ENCODE results near the gene IL9. TPM values are rescaled to one million over a fixed set of nuclear protein-coding genes. Genes with fewer than 3 reads are reported as not detected.

IL9 gene
- total and polyA plus RNA-seq, 2 of the 13 experiments (the other 11 are each of a cell fraction or from before 2014, with no cell fraction given) = not detected

DNA sequence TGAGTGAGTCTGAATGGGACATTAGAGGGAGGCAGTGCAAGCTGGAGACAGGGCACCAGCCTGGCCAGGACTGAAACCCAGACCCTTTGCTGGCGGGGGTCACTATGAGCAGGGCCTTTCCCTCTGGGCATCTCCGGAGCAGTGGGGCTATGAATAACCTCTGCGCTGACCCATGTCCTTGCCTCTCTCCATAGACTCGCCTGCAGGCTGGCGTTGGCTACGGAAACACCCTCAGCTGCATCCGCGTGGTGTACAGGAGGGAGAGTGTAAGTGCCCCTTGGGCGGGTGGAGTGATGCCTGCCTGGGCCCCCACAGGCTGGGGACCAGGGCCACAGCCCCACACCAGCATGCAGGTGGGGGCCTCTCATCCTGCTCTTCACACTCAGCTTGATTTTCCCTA lies 45.4 kb downstream of the IL9 start (continued):
- TF ChIP-seq, protein P1, sequence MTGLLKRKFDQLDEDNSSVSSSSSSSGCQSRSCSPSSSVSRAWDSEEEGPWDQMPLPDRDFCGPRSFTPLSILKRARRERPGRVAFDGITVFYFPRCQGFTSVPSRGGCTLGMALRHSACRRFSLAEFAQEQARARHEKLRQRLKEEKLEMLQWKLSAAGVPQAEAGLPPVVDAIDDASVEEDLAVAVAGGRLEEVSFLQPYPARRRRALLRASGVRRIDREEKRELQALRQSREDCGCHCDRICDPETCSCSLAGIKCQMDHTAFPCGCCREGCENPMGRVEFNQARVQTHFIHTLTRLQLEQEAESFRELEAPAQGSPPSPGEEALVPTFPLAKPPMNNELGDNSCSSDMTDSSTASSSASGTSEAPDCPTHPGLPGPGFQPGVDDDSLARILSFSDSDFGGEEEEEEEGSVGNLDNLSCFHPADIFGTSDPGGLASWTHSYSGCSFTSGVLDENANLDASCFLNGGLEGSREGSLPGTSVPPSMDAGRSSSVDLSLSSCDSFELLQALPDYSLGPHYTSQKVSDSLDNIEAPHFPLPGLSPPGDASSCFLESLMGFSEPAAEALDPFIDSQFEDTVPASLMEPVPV (CRISPR knock-in tag; IDR thresholded peaks at IDR 0.05) = no peak
- TF ChIP-seq, protein P2, sequence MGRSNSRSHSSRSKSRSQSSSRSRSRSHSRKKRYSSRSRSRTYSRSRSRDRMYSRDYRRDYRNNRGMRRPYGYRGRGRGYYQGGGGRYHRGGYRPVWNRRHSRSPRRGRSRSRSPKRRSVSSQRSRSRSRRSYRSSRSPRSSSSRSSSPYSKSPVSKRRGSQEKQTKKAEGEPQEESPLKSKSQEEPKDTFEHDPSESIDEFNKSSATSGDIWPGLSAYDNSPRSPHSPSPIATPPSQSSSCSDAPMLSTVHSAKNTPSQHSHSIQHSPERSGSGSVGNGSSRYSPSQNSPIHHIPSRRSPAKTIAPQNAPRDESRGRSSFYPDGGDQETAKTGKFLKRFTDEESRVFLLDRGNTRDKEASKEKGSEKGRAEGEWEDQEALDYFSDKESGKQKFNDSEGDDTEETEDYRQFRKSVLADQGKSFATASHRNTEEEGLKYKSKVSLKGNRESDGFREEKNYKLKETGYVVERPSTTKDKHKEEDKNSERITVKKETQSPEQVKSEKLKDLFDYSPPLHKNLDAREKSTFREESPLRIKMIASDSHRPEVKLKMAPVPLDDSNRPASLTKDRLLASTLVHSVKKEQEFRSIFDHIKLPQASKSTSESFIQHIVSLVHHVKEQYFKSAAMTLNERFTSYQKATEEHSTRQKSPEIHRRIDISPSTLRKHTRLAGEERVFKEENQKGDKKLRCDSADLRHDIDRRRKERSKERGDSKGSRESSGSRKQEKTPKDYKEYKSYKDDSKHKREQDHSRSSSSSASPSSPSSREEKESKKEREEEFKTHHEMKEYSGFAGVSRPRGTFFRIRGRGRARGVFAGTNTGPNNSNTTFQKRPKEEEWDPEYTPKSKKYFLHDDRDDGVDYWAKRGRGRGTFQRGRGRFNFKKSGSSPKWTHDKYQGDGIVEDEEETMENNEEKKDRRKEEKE (IDR thresholded peaks at IDR 0.05) = no peak
- TF ChIP-seq ZNF431 (CRISPR knock-in tag; IDR thresholded peaks at IDR 0.05; ENCODE audit: borderline replicate concordance, low read depth) (no peak), BRD4 (CRISPR knock-in tag; IDR thresholded peaks at IDR 0.05) (no peak), ZNF24 (IDR thresholded peaks at IDR 0.05) (no peak)
- TF ChIP-seq, protein P3, sequence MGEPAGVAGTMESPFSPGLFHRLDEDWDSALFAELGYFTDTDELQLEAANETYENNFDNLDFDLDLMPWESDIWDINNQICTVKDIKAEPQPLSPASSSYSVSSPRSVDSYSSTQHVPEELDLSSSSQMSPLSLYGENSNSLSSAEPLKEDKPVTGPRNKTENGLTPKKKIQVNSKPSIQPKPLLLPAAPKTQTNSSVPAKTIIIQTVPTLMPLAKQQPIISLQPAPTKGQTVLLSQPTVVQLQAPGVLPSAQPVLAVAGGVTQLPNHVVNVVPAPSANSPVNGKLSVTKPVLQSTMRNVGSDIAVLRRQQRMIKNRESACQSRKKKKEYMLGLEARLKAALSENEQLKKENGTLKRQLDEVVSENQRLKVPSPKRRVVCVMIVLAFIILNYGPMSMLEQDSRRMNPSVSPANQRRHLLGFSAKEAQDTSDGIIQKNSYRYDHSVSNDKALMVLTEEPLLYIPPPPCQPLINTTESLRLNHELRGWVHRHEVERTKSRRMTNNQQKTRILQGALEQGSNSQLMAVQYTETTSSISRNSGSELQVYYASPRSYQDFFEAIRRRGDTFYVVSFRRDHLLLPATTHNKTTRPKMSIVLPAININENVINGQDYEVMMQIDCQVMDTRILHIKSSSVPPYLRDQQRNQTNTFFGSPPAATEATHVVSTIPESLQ (CRISPR knock-in tag; conservative IDR thresholded peaks at IDR 0.05) = no peak
- TF ChIP-seq, protein P4, sequence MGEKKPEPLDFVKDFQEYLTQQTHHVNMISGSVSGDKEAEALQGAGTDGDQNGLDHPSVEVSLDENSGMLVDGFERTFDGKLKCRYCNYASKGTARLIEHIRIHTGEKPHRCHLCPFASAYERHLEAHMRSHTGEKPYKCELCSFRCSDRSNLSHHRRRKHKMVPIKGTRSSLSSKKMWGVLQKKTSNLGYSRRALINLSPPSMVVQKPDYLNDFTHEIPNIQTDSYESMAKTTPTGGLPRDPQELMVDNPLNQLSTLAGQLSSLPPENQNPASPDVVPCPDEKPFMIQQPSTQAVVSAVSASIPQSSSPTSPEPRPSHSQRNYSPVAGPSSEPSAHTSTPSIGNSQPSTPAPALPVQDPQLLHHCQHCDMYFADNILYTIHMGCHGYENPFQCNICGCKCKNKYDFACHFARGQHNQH (CRISPR knock-in tag; IDR thresholded peaks at IDR 0.05) = no peak
- TF ChIP-seq, protein P5, sequence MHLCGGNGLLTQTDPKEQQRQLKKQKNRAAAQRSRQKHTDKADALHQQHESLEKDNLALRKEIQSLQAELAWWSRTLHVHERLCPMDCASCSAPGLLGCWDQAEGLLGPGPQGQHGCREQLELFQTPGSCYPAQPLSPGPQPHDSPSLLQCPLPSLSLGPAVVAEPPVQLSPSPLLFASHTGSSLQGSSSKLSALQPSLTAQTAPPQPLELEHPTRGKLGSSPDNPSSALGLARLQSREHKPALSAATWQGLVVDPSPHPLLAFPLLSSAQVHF (CRISPR knock-in tag; IDR thresholded peaks at IDR 0.05) = no peak
